HG03045 (cell line): ENCODE data around the gene PLCL1.
"Not testable (repeated sequence)": the region's sequence is repeated elsewhere in the genome, so short reads cannot be mapped to it uniquely, and the experiment has no call there.

ENCODE experiments used
- ATAC-seq: cut with Tn5 transposase; IDR thresholded peaks from one replicate; pipeline ENCODE4 v1.9.1; 2021; ENCODE audit warnings: mild to moderate bottlenecking, moderate library complexity; ENCODE audit not compliant: unreplicated experiment

Gene PLCL1

DNA sequence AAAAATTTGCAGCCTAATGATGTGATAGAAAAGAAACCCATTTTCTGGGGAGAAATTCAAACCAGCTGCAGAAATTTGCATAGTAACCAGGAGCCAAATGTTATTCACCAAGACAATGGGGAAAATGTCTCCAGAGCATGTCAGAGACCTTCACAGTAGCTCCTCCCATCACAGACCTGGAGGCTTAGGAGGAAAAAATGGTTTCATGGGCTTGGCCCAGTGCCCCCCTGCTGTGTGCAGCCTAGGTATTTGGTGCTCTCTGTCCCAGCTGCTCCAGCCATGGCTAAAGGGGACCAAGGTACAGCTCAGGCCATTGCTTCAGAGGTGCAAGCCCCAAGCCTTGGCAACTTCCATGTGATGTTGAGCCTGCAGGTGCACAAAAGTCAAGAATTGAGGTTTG lies 352.9 kb downstream of the PLCL1 start:
- ATAC-seq, result no peak

DNA sequence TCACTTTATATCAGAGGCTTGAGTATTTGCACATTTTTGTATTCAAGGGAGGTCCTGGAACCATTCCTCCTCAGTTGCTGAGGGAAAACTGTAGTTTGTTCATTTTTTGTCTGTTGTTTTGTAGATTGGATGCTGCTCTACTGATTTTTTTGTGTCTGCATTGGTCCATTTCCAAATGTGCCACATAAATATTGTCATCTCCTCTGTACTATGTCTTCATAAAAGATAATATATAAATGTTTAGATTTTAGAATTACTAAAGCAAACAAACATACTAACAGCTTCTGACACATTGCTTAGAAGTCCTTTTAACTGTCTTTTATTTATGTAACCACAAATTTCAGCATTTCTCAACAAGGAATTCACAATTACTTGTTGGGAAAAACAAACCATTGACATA lies 356.8 kb downstream of the PLCL1 start:
- ATAC-seq, result no peak

DNA sequence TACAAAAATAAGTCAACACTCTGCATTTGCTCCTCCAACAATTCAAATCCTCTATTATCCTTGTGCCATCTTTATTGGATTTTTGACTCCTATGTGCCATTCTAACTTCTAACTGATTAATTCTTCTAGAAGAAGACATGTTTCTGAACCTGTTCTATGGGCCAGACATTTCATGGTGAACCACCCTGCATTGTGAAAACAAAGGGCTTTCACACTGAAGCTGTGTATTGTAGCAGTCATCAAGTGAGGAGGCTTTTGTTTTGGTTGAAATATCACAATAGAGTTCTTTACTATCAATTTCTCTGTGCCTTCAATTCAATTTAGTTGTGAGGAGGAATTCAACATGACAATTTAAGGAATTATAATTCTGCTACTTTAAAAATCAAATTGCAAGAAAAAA lies 357.9 kb downstream of the PLCL1 start:
- ATAC-seq, result no peak

DNA sequence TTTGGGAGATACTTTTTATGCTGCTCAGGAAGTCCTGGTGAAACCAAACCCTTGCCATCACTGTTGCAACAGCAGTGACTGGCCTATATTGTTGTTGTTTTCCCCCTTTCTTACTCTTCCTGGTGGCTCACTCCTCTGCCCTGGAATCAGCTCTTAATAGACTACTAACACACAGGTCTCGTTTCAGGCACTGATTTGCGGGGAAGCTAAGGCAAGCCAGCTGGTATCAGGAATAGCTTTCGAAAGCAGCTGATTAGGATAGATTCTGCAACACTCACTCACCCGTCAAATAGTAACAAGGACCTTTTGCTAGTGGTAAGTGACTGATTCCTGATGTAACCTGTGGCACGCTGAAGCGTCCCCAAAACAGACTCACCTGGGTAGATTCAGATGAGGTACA lies 360.4 kb downstream of the PLCL1 start:
- no peak for ATAC-seq

DNA sequence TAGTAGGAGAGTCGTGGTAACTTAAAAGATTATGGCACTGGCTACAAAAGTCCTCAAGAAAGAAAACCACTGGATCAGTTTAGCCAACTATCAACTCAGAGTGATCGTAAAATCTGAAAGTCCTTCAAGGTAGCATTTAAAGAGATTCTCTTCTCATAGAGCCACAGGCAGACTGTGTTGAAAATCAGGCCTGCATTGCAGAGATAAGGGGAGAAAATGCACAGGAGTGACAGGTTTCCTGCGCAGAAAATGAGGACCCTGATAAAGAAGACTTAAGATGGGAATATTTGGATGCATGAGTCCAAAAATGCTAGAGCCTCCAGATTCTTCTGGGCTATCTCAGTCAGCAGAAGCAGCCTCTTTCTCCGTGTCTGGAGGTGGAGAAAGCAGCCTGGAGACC lies 360.9 kb downstream of the PLCL1 start:
- ATAC-seq, result no peak

DNA sequence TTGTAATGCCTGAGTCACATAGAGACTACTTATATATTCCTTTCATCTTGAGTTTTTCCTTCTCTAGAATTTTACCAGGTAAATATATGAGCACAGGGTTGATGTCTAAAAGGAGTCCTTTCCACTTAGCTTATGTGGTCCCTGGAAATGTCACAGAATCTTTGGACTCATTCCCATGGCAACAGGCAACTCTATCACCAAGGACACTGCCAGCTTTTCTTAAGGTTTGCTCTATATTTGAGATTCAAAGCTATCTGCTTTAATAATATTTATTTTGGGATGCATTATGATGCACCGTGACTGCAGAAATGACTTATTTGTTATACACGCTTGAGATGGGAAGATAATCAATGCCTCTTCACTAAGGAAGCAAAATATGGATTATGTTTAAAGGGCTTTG lies 363.0 kb downstream of the PLCL1 start:
- no peak for ATAC-seq

DNA sequence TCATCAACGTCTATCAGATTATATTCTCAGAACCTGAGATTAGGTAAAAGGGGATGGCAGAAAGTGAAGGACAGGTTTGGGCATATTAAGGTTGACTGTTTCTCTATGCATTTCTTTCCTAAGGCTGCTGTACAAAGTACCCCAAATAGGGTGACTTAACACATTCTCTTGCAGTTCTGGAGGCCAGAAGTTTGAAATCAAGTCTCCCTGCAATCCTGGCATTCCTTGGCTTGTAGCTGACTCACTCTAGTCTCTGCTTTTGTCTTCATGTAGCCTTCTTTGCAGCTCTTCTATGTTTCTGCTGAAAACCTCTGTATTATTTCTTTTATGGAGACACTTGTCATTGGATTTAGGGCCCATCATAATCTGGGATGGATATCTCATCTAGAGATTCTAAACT lies 364.3 kb downstream of the PLCL1 start:
- ATAC-seq, result no peak

DNA sequence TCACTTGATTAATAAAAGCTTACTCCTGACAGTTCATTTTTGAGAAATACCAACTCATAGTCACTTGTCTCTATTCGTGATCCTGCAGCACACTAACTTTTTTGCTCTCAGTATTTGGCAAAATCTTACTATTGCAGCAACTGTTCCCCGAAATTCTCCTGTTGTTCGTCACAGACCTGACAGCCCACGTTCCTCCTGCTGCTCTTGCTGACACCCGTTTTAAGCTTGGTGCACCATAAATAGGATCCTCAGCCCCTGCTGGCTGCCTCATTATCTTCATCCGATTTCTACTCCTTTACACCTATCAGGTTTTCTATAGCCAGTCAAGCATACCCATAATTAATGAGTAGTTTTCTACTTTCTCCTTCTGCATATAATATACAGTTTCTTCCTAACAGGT lies 368.8 kb downstream of the PLCL1 start:
- no peak for ATAC-seq

DNA sequence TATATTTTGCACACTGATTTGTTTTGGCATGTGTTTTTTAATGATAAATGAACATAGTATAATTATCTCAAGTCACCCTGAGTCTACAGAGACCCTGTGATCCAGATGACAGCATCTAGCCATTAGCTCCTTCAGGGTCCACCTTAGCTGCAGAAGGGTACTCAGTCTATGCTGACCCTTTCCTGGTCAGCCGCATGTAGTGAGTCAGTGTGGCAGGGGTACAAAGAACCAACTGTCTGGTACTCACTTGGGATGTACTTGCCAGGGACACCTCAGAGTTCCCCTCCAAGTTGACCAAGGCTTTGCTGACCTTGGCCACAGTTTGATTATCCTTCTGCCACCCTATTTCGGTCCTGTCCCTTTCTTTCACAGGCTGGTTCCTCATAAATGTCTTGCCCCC lies 369.5 kb downstream of the PLCL1 start:
- no peak for ATAC-seq

DNA sequence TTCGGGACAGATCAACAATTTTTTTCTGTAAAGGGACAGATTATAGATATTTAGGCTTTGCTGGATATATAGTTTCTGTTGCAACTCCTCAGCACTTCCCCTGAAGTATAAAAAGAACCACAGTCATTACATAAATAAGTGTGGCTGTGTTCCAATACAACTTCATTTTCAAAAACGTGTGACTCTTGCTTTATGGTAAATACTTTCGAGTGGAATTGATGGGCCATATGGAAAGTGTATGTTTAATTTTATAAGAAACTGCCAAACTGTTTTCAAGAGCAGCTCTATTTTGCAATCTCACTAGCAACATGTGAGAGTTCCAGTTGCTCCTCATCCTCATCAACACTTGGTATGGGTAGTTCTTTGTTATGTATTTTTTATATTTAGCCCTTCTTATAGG lies 370.9 kb downstream of the PLCL1 start:
- ATAC-seq, result no peak

DNA sequence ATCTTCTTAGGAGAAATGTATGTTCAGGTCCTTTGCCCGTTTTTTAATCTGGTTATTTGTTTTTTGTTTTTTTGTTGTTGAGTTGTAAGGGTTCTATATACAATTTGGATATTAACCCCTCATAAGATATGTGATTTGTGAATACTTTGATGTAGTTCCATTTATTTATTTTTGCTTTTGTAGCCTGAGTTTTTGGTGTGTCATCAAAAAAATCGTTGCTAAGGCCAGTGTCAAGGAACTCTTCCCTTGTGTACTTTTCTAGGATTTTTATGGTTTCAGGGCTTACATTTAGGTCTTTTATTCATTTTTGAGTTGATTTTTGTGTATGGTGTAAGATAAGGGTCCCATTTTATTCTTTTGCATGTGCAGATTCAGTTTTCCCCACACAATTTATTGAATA lies 372.6 kb downstream of the PLCL1 start:
- no peak for ATAC-seq

DNA sequence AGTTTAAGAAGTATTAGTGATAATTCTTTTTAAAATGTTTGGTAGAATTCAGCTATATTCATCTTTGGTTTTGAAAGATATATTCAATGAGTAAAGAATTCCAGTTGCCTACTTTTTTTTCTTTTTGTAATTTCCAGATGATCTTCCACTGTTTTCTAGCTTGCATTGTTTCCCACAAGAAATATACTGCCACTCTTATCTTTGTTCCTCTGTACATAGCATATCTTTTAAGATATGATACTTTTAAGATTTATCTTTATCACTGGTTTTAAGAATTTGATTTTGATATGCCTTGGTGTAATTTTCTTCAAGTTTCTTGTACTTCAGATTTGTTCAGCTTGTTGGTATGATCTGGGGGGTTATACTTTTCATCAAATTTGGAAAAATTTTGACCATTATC lies 374.4 kb downstream of the PLCL1 start:
- no peak for ATAC-seq

DNA sequence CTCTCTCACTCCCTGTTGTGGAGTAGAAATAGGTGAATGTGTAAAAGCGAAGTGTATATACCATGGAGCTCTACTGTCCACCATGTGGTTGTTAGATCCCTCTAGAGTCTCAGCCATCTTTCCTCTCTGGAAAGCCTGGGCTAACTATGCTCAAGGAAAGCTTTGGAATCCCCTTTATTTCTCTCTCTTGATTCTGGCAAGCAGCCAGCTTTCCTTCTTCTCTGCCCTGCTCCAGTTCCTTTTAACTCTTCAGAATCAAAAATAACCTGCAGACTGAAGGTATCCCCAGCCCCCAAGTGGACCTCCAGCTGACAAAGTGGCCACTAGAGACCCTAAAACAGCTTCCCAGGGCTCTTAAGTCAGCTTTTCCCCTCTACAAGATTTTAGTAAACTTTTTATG lies 381.9 kb downstream of the PLCL1 start:
- ATAC-seq, result no peak

DNA sequence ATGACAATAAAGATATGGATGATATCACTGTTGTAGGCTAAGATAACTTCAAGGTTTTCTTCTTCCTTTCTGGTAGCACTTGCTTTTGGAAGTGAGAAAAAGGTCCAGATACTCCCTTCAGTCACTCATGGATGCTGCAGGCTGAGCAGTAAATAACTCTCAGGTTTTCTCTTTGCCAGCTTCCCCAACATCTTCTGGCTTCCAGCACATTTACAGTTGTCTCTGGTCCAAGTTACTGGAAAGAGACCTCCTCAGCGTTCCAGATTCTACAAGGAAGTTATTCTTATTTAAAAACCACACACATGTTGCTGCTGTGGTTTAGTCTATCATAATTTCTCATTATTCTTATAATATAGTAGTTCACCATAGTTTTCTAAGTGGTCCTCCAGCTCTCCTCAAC lies 383.4 kb downstream of the PLCL1 start:
- ATAC-seq, result no peak

DNA sequence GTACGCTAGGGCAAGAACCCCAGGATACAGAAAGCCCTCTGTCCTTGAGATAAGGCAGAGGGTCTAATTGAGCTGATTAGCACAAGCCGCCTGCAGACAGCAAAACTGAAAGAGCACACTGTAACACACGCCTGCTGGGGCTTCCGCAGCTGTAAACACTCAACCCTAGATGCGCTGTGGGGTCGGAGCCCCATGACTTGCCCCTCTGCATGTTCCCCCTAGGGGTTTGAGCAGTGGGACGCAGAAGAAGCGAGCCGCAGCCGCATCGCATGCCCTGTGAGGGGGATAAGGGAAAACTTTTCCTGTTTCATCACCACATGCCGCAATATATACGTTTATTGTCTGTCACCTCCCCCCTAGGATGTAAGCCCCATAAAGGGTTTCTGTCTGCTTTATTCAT lies 384.6 kb downstream of the PLCL1 start:
- ATAC-seq, result no peak

DNA sequence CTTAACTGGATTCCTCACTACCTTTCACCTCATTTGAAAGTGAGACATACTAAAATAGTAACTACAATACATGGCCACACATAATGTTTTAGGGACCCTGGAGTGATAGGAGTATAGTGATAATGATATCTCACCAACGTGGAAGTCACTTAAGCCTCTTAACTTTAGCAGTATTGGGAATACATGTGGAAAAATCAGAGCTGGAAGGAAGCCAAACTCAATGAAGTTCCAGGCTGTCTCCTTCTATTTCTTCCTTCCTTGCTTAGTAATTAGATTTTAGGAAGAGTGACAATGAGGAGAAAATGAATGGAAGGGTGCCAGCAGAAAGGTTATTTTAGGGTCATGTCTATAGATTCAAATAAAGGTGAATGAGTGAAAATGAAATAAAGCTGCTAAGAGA lies 387.3 kb downstream of the PLCL1 start:
- ATAC-seq, result no peak

DNA sequence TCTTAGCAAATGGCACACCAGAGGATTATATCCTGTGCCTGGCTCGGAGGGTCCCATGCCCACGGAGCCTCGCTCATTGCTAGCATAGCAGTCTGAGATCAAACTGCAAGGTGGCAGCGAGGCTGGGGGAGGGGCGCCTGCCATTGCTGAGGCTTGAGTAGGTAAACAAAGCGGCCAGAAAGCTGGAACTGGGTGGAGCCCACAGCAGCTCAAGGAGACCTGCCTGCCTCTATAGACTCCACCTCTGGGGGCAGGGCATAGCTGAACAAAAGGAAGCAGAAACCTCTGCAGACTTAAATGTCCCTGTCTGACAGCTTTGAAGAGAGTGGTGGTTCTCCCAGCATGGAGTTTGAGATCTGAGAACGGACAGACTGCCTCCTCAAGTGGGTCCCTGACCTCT lies 392.2 kb downstream of the PLCL1 start:
- ATAC-seq, result not testable (repeated sequence)
